ENCODE measurements around the gene HBS1L. TPM values are rescaled to one million over a fixed set of nuclear protein-coding genes. Genes with fewer than 3 reads are reported as not detected.

The HBS1L gene
- polyA plus RNA-seq, 1 of the 3 experiments (the other 2 are of a cell fraction) = 19.0 TPM

GRCh38 chr6:134951494-134952263 is 102.9 kb downstream of the HBS1L start:
- peaks cover 0 to 3% of the 10 kb centered on the region in 2 experiments for H3K36me3 ChIP-seq (replicated peaks in 1 of 2; ENCODE audit: control insufficient read depth in 1 of 2, insufficient read depth in 2 of 2, low read length in 1 of 2)
- H3K9me3 ChIP-seq = no peaks in the 10 kb centered on the region
- TF ChIP-seq JUND (IDR thresholded peaks at IDR 0.05) = no peak
- ChIA-PET POLR2A (no interaction called here), CTCF (interaction anchor here (0.6 to 1.2 kb wide), 3 partner anchors 11 to 795 kb away, joined by 3 read pairs; no protein-coding TSS in a partner anchor)
- no peaks in the 10 kb centered on the region for H3K27me3 ChIP-seq (ENCODE audit: insufficient read depth)
- no peak for DNase-seq
- H3K27ac ChIP-seq (ENCODE audit: low read depth in 2 of 2, low read length in 1 of 2) = no peak overlapping the region
- 94% methylated on average over 11 of the region's 13 CpGs for WGBS (ENCODE audit: low lambda C conversion rate)
- H3F3A ChIP-seq (replicated peaks; ENCODE audit: insufficient read depth) = no peaks in the 10 kb centered on the region
- no peak overlapping the region for H2AFZ ChIP-seq (ENCODE audit: low read depth)
- no peak overlapping the region for H3K4me2 ChIP-seq
- no peak overlapping the region for H3K4me3 ChIP-seq (ENCODE audit: low read depth in 2 of 2, low read length in 1 of 2)
- H3K4me1 ChIP-seq (ENCODE audit: control insufficient read depth in 1 of 2, insufficient read depth in 2 of 2, low read depth in 1 of 2, low read length in 1 of 2) = peaks cover 0 to 3% of the 10 kb centered on the region in 2 experiments; a peak in 1 of 4 replicates
- no peak overlapping the region for H3K9ac ChIP-seq
- H3K9me2 ChIP-seq = no peaks in the 10 kb centered on the region
- H3K79me2 ChIP-seq (ENCODE audit: insufficient read depth) = no peaks in the 10 kb centered on the region
- no peaks in the 10 kb centered on the region for H4K20me1 ChIP-seq (ENCODE audit: insufficient read depth)

- no peaks in the 10 kb centered on the region for H3F3A ChIP-seq (replicated peaks; ENCODE audit: insufficient read depth)
- H3K27me3 ChIP-seq (ENCODE audit: insufficient read depth) = no peaks in the 10 kb centered on the region
- POLR2A ChIA-PET = no interaction called here
- H3K9me3 ChIP-seq = no peaks in the 10 kb centered on the region
- no peaks in the 10 kb centered on the region for H3K79me2 ChIP-seq (ENCODE audit: insufficient read depth)
- peaks cover 0 to 3% of the 10 kb centered on the region in 2 experiments for H3K36me3 ChIP-seq (replicated peaks in 1 of 2; ENCODE audit: control insufficient read depth in 1 of 2, insufficient read depth in 2 of 2, low read length in 1 of 2)
- H3K4me3 ChIP-seq (ENCODE audit: low read depth in 2 of 2, low read length in 1 of 2) = no peak overlapping the region
- H4K20me1 ChIP-seq (ENCODE audit: insufficient read depth) = no peaks in the 10 kb centered on the region
- no peak overlapping the region; a peak in 1 of 4 replicates for H3K27ac ChIP-seq (ENCODE audit: low read depth in 2 of 2, low read length in 1 of 2)
- CTCF ChIA-PET = interaction anchor here (0.9 to 1.5 kb wide), 4 partner anchors 10 to 794 kb away, joined by 3 to 8 read pairs (median 3); no protein-coding TSS in a partner anchor
- 34% methylated on average over 2 of the region's 2 CpGs for WGBS (ENCODE audit: low lambda C conversion rate)
- no peak for TF ChIP-seq RXRA (IDR thresholded peaks at IDR 0.05; ENCODE audit: borderline replicate concordance, low read depth)
- no peak for TF ChIP-seq FOXJ3 (CRISPR knock-in tag; IDR thresholded peaks at IDR 0.05)
- no peak for TF ChIP-seq YY1 (IDR thresholded peaks at IDR 0.05; ENCODE audit: low read depth)
- TF ChIP-seq NRF1 (IDR thresholded peaks at IDR 0.05; ENCODE audit: low read depth, low read length) = no peak
- TF ChIP-seq GABPA (IDR thresholded peaks at IDR 0.05; ENCODE audit: low read depth) = no peak
- no peak for TF ChIP-seq NFIC (IDR thresholded peaks at IDR 0.05; ENCODE audit: borderline replicate concordance)
- H3K4me1 ChIP-seq (ENCODE audit: control insufficient read depth in 1 of 2, insufficient read depth in 2 of 2, low read depth in 1 of 2, low read length in 1 of 2) = peaks cover 0 to 3% of the 10 kb centered on the region in 2 experiments; a peak in 1 of 4 replicates
- H3K9ac ChIP-seq = no peak overlapping the region
- H3K4me2 ChIP-seq = no peak overlapping the region
- DNase-seq = peak; percentile 34
- H3K9me2 ChIP-seq = no peaks in the 10 kb centered on the region
- no peak overlapping the region for H2AFZ ChIP-seq (ENCODE audit: low read depth)
Measured at GRCh38 chr6:134950482-134950881, 104.1 kb downstream of the HBS1L start.

GRCh38 chr6:134949927-134950326 is 104.7 kb downstream of the HBS1L start, which contains the start of gene ALDH8A1:
ALDH8A1 (minus strand) TSS chr6:134950101; CDS start chr6:134950053, 48 bp downstream.
- no peak for DNase-seq
- 93% methylated on average over 4 of the region's 4 CpGs for WGBS (ENCODE audit: low lambda C conversion rate)
- H4K20me1 ChIP-seq (ENCODE audit: insufficient read depth) = no peaks in the 10 kb centered on the region
- no peak within 1 kb of the TSS for H3K4me3 ChIP-seq (ENCODE audit: low read depth in 2 of 2, low read length in 1 of 2)
- H3F3A ChIP-seq (replicated peaks; ENCODE audit: insufficient read depth) = no peaks in the 10 kb centered on the region
- peaks cover 0 to 3% of the 10 kb centered on the region in 2 experiments; a peak in 1 of 4 replicates for H3K4me1 ChIP-seq (ENCODE audit: control insufficient read depth in 1 of 2, insufficient read depth in 2 of 2, low read depth in 1 of 2, low read length in 1 of 2)
- no peak within 1 kb of the TSS for H2AFZ ChIP-seq (ENCODE audit: low read depth)
- no peak within 1 kb of the TSS; a peak in 1 of 4 replicates for H3K27ac ChIP-seq (ENCODE audit: low read depth in 2 of 2, low read length in 1 of 2)
- no peaks in the 10 kb centered on the region for H3K27me3 ChIP-seq (ENCODE audit: insufficient read depth)
- peaks cover 0 to 3% of the 10 kb centered on the region in 2 experiments for H3K36me3 ChIP-seq (replicated peaks in 1 of 2; ENCODE audit: control insufficient read depth in 1 of 2, insufficient read depth in 2 of 2, low read length in 1 of 2)
- H3K9ac ChIP-seq = no peak within 1 kb of the TSS
- no peaks in the 10 kb centered on the region for H3K9me3 ChIP-seq
- TF ChIP-seq ELF1 (IDR thresholded peaks at IDR 0.05) = no peak
- no peak for TF ChIP-seq RAD21 (IDR thresholded peaks at IDR 0.05; ENCODE audit: low read length)
- ChIA-PET POLR2A (no interaction called here), CTCF (interaction anchor here (0.9 to 1.5 kb wide), 4 partner anchors 9 to 127 kb away, joined by 3 to 8 read pairs (median 4); no protein-coding TSS in a partner anchor)
- H3K9me2 ChIP-seq = no peaks in the 10 kb centered on the region
- no peaks in the 10 kb centered on the region for H3K79me2 ChIP-seq (ENCODE audit: insufficient read depth)
- H3K4me2 ChIP-seq = no peak within 1 kb of the TSS
